Activated T-helper 2 cell treated with anti-CD3 and anti-CD28 coated beads, Interferon-gamma antibody, Interleukin-2, Interleukin-4, amounts not matched to agents 10 μg/mL and 5 μg/mL and 100 μg/mL, durations not matched to agents 14 hours and 24 hours and 36 hours (primary cell): ENCODE measurements around the gene UBE2L3. TPM values are rescaled to one million over a fixed set of nuclear protein-coding genes. Genes with fewer than 3 reads are reported as not detected.
"Not testable (repeated sequence)": the region's sequence is repeated elsewhere in the genome, so short reads cannot be mapped to it uniquely, and the experiment has no call there.

Experiments
- DNase-seq: peaks from one replicate; pipeline ENCODE4 v3.0.0; 2021; ENCODE audit warnings: low spot score
- H3K27ac Mint-ChIP-seq: one replicate; pipeline ENCODE4 v1.8.0; 2021; ENCODE audit warnings: mixed read lengths
- H3K27me3 Mint-ChIP-seq: one replicate; pipeline ENCODE4 v1.8.0; 2021; ENCODE audit warnings: low read depth, mixed read lengths
- H3K36me3 Mint-ChIP-seq: one replicate; pipeline ENCODE4 v1.8.0; 2021; ENCODE audit warnings: low read depth, mixed read lengths
- H3K4me1 Mint-ChIP-seq: one replicate; pipeline ENCODE4 v1.8.0; 2021; ENCODE audit warnings: low read depth, mixed read lengths
- H3K4me3 Mint-ChIP-seq: one replicate; pipeline ENCODE4 v1.8.0; 2021; ENCODE audit warnings: low read depth, mild to moderate bottlenecking, moderate library complexity, mixed read lengths
- H3K9me3 Mint-ChIP-seq: one replicate; pipeline ENCODE4 v1.8.0; 2021; ENCODE audit warnings: mixed read lengths
- intact Hi-C: fragments of 100-400 bp; cut with micrococcal nuclease; formaldehyde crosslinking; loops from one replicate; pipeline ENCODE4 v1.15.1; 2023
- total RNA-seq: library from RNA; stranded (reverse); gene quantifications from 2 replicates; pipeline ENCODE4 v1.2.3, GENCODE V29; 2022

UBE2L3 gene
- total RNA-seq: 63.5 and 65.5 TPM in 2 replicates

DNA sequence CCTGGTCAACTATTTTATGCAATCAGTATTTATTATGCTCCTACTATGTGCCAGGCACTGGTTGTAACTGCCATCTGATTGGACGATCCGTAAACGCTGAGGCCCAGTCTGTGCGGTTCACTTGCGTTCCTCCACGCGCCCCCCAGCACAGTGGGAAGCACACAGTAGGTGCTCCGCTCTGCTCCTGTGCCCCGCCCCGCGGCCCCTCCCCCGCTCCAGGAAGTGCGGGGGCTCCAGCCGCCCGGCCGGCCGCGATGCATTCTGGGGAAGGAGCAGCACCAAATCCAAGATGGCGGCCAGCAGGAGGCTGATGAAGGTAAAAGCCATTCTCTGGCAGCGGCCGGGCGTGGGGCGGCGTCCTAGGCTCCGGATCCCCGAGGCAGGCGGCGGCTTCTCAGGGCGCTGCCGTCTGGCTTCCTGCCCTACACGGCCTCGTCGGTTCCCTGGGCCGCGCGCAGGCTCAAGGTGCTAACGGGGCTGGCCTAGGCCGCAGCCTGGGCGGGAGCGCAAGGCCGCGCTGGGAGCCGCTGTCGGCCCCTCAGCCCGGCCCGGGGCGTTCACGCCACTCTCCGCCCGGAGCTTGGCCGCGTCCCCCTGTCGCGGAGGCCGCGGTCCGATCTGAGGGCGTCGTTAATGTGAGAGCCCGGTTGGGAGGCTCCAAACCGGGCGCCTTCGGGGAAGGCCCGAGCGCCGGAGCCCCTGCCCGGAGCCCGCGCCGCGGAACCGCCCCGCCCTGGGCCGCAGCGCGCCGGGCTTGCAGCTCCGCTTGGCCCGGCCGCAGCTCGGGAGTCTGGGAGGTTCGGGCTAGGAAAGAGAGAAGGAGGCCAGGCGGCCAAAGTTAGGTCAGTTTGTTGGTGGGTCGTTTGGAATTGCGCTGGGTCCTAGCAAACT, at the start of gene UBE2L3:
TSS of gene UBE2L3 (plus strand) at position 259 of the 891 bp plus-strand sequence. CDS start at position 290, 31 bp downstream.
- DNase-seq: peak; percentile 81
- Mint-ChIP-seq H3K27ac (peak within 1 kb of the TSS; percentile 90), H3K9me3 (no peaks in the 10 kb centered on the region), H3K27me3 (no peaks in the 10 kb centered on the region), H3K4me3 (peak within 1 kb of the TSS; percentile 96), H3K4me1 (peaks cover 34% of the 10 kb centered on the region), H3K36me3 (peaks cover 26% of the 10 kb centered on the region)
- intact Hi-C loops: loop anchor here (1.0 kb wide), 1 partner anchor 21 kb away; no protein-coding TSS in a partner anchor

DNA sequence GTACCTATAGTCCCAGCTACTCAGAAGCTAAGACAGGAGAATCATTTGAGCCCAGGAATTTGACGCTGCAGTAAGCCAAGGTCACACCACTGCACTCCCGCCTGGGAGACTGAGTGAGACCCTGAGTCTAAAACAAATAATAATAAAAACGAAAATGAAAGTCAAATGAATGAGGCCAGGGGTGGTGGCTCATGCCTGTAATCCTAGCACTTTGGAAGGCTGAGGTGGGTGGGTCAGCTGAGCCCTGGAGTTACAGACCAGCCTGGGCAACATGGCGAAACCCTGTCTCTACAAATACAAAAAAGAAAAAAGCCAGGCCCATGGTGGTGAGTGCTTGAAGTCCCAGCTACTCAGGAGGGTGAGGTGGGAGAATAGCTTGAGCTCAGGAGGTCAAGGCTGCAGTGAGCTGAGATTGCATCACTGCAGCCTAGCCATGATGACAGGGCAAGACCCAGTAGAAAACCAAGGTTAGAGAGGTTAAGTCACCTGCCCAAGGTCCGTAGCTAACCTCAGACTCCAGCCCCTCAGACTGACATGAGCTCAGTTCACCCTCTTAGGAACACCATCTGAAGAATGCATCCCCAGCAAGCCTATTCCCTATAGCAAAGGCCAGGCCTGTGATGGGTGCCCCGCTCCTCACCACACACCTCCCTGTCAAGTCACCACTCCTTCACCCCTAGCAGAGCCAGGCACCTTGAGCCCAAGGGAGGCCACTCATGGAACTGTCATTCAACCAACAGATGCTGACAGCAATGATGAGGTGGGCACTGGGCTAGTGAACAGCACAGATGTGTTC, 40.6 kb upstream of the UBE2L3 start:
- H3K36me3 Mint-ChIP-seq, H3K27me3 Mint-ChIP-seq, H3K9me3 Mint-ChIP-seq, H3K27ac Mint-ChIP-seq, H3K4me3 Mint-ChIP-seq, intact Hi-C loops, H3K4me1 Mint-ChIP-seq, DNase-seq: not testable (repeated sequence)

DNA sequence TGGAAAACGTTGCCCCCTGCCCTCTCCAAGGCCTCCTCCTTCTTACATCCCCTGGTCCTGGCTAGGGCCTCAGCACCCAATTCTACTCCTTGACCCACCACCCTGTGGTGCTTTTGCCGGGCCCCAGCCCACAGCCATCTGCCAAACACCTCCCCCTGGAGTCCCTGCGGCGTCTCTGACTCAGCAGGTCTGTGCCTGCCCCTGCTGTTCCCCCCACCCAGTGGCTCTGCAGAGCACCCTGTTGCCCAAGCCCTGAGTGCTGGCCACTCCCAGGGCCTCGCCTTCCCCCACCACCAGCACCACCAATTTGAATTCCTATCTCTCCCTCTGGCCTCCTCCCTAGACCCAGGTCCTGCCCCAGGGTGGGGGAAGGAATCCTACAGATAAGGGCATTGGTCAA, 36.0 kb upstream of the UBE2L3 start:
- H3K36me3 Mint-ChIP-seq, DNase-seq, H3K9me3 Mint-ChIP-seq, intact Hi-C loops, H3K4me1 Mint-ChIP-seq, H3K4me3 Mint-ChIP-seq, H3K27me3 Mint-ChIP-seq, H3K27ac Mint-ChIP-seq: not testable (repeated sequence)

DNA sequence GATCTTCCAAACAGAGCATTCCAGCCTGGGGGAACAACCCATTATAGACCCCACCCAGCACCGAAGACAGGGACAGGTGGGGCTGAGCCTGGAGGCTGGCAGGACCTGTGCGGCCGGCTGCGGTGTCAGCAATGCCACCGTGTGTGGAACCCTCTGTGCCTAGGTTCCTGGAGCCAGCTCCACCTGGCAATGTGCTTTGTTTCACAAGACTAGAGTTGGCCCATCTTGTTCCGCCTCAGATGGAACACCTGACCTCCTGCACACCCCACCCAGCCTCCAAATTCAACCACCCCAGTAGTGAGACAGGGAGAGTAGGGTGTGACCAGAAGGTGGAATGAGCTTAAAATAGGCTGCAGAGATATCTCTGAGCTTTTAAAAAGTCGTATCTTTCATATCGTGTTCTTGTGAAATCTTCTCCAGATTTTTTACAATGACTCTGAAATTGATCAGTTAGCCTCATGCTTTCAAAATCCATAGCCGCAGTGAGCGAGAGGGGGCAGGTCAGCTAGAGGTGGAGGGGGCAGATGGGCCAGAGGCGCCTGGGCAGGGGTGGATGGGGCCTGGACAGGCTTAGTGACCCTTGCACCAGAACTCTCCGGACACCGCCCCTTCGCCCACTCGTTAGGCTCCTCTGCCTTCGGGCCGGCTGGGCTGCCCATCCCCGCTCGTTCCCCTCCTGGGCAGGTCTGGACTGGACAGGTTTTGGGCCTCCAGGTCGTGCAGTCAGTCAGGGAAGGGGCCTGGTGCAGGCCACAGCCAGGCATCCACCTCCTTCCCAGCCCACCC, 34.5 kb upstream of the UBE2L3 start:
- H3K9me3 Mint-ChIP-seq, H3K4me3 Mint-ChIP-seq, H3K36me3 Mint-ChIP-seq, intact Hi-C loops, DNase-seq, H3K4me1 Mint-ChIP-seq, H3K27ac Mint-ChIP-seq, H3K27me3 Mint-ChIP-seq: not testable (repeated sequence)

DNA sequence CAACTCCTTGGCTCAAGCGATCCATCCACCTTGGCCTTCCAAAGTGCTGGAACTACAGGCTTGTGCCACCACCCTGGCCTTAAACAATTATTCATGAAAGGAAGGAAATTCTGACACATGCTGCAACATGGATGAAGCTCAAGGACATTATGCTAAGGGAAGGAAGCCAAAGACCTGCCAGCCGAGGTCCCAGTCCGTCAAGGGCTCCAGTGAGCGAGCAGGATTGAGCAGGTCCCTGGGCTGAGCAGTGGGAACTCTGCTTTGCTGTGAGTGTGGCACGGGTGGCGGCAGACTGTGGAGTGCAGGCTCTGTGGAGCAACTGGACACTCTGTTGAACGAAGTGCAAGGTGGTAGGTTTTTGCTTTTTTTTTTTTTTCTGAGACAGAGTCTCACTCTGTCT, 27.7 kb upstream of the UBE2L3 start:
- H3K36me3 Mint-ChIP-seq, H3K4me3 Mint-ChIP-seq, H3K27me3 Mint-ChIP-seq, intact Hi-C loops, H3K9me3 Mint-ChIP-seq, H3K4me1 Mint-ChIP-seq, H3K27ac Mint-ChIP-seq, DNase-seq: not testable (repeated sequence)

DNA sequence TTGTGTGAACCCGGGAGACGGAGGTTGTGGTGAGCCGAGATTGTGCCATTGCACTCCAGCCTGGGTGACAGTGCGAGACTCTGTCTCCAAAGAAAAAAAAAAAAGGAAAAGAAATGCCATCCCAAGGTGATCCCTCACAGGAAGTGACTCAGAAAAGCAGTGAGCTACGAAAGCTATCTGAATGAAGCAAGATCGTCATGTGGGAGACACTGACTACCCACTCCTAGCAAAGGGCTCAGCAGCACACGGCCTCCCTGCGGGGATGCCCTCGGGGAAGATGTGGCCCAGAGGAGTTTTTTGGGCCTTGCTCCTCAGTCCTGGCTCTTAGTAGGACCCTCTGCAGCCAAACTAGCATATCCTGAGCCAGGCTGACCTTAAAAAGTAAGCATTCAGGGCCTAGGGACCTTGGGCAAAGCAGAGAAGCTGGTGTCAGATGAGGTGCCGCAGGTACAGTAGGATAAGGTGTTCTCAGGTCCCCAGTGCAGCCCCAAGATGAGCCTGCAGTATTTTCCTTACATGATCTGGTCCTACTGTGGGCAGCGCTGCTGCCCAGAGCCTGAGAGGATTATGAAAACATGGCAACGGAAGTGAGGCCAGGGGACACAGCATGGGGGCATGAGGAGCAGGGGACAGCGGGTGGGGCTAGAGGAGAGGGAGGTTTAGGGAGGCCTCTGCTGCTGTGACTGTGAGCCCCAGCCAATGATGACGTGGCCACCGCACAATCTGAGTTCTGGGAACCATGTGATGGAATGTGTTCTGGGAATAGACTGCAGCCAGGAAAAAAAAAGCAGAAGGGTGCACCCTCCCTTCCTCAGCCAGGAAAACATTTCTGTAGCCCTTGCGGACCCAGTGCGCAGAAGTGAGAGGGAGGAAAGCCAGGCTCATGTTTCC, 22.8 kb upstream of the UBE2L3 start:
- not testable (repeated sequence) for H3K36me3 Mint-ChIP-seq

DNA sequence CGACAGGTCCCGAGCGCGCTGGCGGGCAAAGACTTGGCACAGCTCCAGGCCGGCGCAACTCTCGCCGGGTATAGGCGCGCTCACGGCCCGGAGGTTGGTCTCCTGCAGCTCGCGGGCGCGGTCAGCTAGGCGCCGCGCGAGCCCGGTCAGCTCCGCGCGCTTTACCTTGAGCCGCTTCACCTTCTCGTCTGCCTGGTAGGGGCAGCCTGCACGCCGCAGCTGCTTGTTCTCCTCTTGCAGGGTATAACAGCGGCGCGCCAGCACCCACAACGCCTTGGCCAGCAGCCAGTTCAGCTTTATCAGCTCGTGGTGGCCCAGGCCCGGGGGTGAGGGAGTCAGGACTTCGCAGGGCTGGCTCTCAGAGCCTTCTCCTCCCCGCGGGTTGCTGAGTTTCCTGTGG, 18.0 kb upstream of the UBE2L3 start:
- intact Hi-C loops, H3K4me3 Mint-ChIP-seq, H3K36me3 Mint-ChIP-seq, H3K27me3 Mint-ChIP-seq, H3K27ac Mint-ChIP-seq, H3K4me1 Mint-ChIP-seq, DNase-seq, H3K9me3 Mint-ChIP-seq: not testable (repeated sequence)

More for the DNA sequence above, 22.8 kb upstream of the UBE2L3 start:
- DNase-seq, H3K27me3 Mint-ChIP-seq, H3K4me3 Mint-ChIP-seq, H3K4me1 Mint-ChIP-seq, H3K9me3 Mint-ChIP-seq, H3K27ac Mint-ChIP-seq, intact Hi-C loops: not testable (repeated sequence)

DNA sequence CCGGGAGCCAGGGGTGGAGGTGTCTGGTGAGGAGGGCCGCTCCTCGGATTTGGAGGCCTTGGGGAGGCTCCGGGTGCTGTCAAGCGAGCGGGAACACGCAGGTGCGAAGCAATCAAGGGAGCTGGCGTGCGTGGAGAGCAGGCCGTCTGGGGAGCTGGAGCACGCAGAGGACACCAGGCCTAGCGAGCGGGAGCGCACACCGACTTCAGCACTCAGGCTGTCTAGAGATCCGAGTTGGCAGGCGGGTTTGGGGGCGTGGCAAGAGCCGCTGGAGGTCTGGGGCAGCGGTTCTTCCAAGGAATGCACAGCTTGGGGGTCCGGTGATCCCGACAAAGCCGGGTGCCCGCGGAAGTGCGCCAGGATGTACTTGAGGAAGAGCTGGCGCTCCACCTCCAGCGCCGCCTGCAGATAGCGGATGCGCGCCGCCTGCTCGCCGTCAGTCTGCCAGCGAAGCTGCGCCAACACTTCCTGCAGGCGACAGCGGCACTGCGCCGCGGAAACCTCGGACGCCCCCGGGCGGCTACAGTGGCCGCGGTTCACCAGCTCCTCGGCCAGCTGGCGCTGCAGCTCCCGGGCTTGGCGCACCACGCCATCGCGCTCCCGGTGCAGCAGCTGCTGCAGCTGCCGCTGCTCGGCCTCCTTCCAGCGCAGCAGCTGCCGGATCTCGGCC, 17.4 kb upstream of the UBE2L3 start:
- DNase-seq, H3K9me3 Mint-ChIP-seq, intact Hi-C loops, H3K4me1 Mint-ChIP-seq, H3K36me3 Mint-ChIP-seq, H3K4me3 Mint-ChIP-seq, H3K27ac Mint-ChIP-seq, H3K27me3 Mint-ChIP-seq: not testable (repeated sequence)

DNA sequence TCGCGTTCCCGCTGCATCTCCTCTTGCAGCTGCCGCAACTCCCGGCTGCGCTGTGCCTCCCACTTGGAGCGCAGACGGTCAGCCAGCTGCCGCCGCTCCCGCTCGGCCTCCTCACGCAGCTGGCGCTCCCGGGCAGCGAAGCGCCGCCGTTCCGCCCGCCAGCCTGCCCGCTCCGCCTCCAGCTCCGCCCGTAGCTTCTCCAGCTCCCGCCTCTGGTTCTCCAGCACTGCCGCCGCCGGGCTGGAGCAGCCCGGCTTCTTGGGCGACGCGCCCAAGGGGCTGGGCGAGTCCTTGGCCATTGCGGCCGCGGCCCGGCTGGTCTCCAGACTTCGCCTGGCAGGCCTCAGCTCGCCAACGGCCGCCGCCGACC, 16.9 kb upstream of the UBE2L3 start:
- intact Hi-C loops, H3K27ac Mint-ChIP-seq, H3K9me3 Mint-ChIP-seq, H3K27me3 Mint-ChIP-seq, H3K4me1 Mint-ChIP-seq, DNase-seq, H3K36me3 Mint-ChIP-seq, H3K4me3 Mint-ChIP-seq: not testable (repeated sequence)

DNA sequence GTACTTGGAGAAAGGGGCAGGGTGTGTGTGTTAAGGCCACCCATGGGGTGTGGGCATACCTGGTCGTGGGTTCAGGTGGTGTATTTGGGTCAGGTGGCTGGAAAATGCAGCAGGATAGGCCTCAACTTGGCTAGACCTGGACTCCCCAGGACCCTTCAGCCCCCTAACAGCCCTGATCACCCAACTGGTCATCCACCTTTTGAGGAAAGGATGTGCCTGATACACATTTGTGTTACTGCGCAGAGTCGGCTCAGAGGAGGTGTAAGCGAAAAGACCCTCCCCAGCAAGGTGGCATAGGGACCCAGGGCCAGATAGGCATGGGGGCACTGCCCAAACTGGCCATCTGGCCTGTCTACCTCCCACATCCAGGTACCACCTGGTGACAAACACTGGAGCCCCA, 16.2 kb upstream of the UBE2L3 start, which contains the start of gene RIMBP3C:
TSS of gene RIMBP3C (minus strand) at position 101 of the 400 bp plus-strand sequence. CDS start 485 bp downstream, outside the sequence.
- H3K4me3 Mint-ChIP-seq, H3K27me3 Mint-ChIP-seq, H3K4me1 Mint-ChIP-seq, H3K9me3 Mint-ChIP-seq, H3K36me3 Mint-ChIP-seq, H3K27ac Mint-ChIP-seq, intact Hi-C loops, DNase-seq: not testable (repeated sequence)

DNA sequence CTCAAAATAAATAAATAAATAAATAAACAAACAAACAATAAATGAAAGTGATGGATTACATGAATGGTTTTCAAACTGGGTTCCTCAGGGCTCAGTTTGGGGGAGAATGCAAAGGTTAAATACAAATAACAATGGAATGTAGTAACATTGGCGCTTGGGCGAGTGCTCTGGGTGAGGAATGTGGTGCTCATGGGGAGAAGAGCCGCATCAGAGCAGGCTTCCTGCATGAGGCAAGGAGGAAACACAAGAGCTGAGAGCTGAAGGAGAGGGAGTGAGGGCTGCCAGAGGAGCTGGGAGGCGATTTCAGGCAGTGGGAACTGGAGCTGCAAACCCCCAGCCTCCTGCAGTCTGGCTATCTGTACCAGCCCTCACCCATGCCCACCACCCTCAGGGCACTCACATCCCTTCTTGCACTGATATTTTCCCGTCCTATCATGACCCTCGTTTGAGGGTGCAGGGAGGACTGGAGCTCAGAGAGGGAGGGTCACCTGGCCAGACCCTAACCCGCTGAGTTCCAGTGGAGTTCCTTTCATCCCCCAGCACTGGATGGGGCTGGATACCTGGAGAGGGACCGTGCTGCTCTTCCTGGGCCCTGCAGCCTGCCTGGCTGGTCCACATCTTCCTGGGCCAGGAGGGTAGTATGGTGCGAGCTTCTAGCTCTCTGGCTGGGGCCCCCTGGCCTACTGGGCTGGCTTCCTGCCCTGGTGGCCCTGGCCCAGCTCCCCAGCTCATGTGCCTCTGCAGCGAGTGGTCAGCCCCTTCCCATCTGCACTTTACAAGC, 8.0 kb upstream of the UBE2L3 start:
- H3K9me3 Mint-ChIP-seq, intact Hi-C loops, H3K27me3 Mint-ChIP-seq, H3K4me1 Mint-ChIP-seq, H3K4me3 Mint-ChIP-seq, H3K36me3 Mint-ChIP-seq, H3K27ac Mint-ChIP-seq, DNase-seq: not testable (repeated sequence)
